Transverse colon (tissue), 4 donors: ENCODE data around the gene CADM2.

Source experiments
- POLR2A ChIP-seq: fragments of 450-650 bp; IDR thresholded peaks from one replicate; pipeline ENCODE4 v1.6.1; 2016; ENCODE audit warnings: antibody characterized with exemption, mild to moderate bottlenecking, moderate library complexity
- POLR2AphosphoS5 ChIP-seq, 3 donors: sonication (generic); formaldehyde crosslinking; IDR thresholded peaks; one replicate each; pipeline ENCODE4 v1.6.1; 2016; ENCODE audit warnings: antibody characterized with exemption in 3 of 3
- TF ChIP-seq, protein P1 (sequence below), 5 experiments: fragments of 200-600 bp in 3 of 5; fragments of 450-650 bp in 2 of 5; sonication (generic) in 3 of 5; IDR thresholded peaks; 1 replicate in 2 of 5; 2 replicates in 3 of 5; pipeline ENCODE4 v1.5.1; 2016 to 2017; ENCODE audit warnings: antibody characterized with exemption in 5 of 5, inconsistent platforms in 3 of 5, mild to moderate bottlenecking in 2 of 5, moderate library complexity in 1 of 5

DNA sequence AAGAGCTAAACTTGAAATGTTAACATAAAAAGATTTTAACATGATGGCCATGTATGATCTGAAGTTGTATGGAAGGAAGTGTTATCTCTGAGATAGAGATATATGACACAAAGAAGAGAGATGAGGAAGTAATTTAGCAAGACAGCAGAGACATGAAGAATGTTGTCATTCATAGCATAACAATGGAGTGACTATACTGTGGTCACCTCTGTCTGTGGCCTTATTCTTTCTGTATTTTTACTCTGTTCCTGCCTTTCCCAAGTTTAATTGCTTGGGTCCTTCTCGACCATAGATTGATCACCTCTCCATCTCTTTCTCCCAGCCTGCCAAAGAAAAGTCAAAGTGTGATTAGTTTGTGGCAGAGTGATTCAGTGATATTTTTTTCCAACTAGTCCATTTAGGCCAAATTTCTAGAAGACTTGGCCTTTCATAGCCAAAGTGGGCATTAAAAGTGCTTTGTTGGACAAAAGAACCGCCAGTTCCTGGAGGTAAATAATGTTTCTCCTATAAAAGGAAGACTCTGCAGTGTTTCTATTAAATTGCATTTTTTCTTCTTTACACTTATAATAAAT is 711.9 kb downstream of the CADM2 start:
- TF ChIP-seq, protein P1, sequence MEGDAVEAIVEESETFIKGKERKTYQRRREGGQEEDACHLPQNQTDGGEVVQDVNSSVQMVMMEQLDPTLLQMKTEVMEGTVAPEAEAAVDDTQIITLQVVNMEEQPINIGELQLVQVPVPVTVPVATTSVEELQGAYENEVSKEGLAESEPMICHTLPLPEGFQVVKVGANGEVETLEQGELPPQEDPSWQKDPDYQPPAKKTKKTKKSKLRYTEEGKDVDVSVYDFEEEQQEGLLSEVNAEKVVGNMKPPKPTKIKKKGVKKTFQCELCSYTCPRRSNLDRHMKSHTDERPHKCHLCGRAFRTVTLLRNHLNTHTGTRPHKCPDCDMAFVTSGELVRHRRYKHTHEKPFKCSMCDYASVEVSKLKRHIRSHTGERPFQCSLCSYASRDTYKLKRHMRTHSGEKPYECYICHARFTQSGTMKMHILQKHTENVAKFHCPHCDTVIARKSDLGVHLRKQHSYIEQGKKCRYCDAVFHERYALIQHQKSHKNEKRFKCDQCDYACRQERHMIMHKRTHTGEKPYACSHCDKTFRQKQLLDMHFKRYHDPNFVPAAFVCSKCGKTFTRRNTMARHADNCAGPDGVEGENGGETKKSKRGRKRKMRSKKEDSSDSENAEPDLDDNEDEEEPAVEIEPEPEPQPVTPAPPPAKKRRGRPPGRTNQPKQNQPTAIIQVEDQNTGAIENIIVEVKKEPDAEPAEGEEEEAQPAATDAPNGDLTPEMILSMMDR (IDR thresholded peaks at IDR 0.05) = no peak
- no peak for TF ChIP-seq POLR2AphosphoS5 (IDR thresholded peaks at IDR 0.05)
- TF ChIP-seq POLR2A = no peak
